Islet precursor cell (in vitro differentiated cells): ENCODE data around the gene CRIP1.

Experiments
- DNase-seq: peaks from one replicate; pipeline ENCODE4 v3.0.0-alpha.2; 2018

CRIP1 gene

GRCh38 chr14:105536691-105537579 is 50.2 kb downstream of the CRIP1 start:
- no peak for DNase-seq

GRCh38 chr14:105537580-105538474 is 51.1 kb downstream of the CRIP1 start:
- DNase-seq = peak; percentile 67
